GM12892 (cell line): Measurements from ENCODE around the gene NELL2.

Source experiments
- DNase-seq: peaks from one replicate; pipeline ENCODE4 v3.0.0; 2011; ENCODE audit not compliant: insufficient read length
- FAIRE-seq: peaks from 2 replicates; lab custom pipeline; 2011; peaks lifted over from hg19 to GRCh38; lab: Jason Lieb, UNC
- POLR2A ChIP-seq: IDR thresholded peaks from 2 replicates; pipeline ENCODE4 v1.6.1; 2011; ENCODE audit warnings: low read depth, low read length, control low read depth
- POLR2AphosphoS5 ChIP-seq: IDR thresholded peaks from 2 replicates; pipeline ENCODE4 v1.6.1; 2011; ENCODE audit warnings: low read depth, low read length, control low read depth
- TAF1 ChIP-seq: IDR thresholded peaks from 2 replicates; pipeline ENCODE4 v1.6.1; 2011; ENCODE audit warnings: low read depth, mild to moderate bottlenecking, control low read depth, low read length, borderline replicate concordance

NELL2 gene

DNA sequence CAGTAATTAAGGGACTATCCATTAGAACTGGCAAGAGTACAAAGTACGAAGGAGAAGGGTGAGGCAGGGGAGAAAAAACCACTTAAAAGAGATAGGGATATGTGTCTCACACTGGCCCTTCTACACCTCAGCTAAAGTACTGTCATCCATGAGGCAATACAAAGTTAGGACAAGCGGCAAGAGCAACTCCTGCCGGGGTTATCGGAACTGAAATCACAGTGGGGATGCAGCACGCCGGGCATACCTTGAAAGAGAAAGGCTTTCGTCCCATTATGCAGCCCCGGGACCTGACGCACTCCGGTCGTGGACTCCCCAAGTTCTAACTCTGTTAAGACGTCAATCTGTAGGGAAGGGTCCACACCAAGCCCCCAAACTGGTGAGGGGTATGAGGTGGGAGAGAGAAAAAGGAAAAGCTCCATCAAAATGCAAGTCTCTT lies 1.1 kb downstream of the NELL2 start:
- FAIRE-seq (no peak), DNase-seq (no peak)
- no peak for TF ChIP-seq POLR2A
- TF ChIP-seq TAF1, result no peak

DNA sequence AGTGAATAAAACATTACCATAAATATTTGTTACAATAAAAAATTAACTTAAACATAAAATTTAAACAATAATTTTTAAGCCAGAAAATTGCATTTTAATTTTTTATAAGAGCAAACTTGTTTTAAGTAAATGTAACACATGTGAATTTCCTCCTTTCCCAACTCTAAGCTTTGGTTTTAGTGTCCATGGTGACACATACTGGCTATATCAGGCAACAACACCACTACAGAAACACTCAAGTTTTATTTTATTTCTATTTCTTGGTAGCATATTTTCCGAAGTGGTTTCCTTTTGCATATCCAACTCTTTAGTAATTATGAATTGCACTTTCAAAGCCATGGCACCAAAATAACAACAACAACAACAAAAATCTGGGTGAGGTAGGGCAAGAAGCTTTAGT lies 2.2 kb downstream of the NELL2 start:
- DNase-seq (no peak), FAIRE-seq (no peak)
- TF ChIP-seq TAF1, result no peak
- TF ChIP-seq POLR2AphosphoS5, result no peak
- TF ChIP-seq POLR2A, result no peak

DNA sequence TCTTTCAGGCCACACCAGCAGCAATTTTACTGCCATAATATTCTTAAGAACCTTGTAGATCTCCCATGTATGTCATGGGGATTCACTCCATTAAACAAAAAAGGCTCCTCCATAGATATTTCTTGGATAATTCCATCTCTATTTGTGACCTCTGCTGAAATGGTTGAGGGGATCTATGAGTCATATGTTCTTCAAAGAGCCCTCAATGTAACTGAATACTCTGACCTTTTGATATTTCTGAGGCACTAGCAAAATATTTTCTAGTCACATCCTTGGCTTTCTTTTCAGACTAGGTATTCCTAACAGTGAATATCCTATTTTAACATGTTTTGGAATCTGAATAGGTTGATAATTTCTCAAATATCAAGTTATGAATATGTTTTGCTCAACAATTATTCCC lies 6.6 kb downstream of the NELL2 start:
- TF ChIP-seq POLR2AphosphoS5 (no peak), POLR2A (no peak)
- no peak for DNase-seq
- no peak for FAIRE-seq

DNA sequence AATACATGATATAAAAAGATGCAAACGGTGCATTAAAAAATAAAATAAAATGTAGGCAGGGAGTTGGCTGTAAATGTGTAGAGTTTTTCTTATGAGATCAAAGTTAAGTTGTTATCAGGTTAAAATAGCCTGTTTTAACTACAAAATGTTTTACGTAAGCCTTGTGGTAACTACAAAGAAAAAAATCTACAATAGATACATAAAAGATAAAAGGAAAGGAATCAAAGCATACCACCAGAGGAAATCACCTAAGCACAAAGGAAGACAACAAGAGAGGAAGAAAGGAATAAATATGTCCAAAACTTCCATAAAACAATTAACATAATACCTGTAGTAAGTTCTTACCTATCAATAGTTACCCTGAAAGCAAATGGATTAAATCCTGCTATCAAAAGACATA lies 12.2 kb downstream of the NELL2 start:
- TF ChIP-seq TAF1 (no peak), POLR2A (no peak), POLR2AphosphoS5 (no peak)
- FAIRE-seq (no peak), DNase-seq (no peak)

DNA sequence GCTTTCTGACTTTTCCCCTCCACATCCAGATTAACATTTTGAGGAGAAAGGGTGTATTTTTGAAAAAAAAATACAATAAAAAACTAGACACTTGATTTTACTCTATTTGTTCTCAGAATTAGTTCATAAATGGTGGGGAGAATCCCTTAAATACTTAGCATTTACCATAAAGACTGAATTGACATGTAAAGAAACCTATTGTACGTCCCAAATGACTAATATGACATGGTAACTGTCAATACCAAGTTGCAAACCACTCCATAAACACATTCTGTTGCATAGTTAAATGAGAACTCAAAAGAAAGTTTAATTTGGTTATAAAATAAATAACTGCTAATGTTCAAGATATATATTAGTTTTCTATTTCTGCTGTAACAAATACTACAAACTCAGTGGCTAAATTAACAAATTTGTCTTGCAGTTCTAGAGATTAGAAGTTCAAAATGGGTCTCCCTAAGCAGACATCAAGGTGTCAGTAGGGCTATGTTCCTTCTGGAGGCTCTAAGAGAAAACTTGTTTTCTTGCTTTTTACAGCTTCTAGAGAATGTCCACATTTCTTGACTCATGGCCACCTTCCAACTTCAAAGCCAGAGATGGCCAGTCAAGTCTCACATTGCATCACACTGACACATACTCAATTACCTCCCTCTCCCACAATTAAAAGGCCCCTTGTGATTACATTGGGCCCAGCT lies 16.0 kb downstream of the NELL2 start:
- no peak for DNase-seq
- TF ChIP-seq TAF1, result no peak
- no peak for TF ChIP-seq POLR2A
- TF ChIP-seq POLR2AphosphoS5, result no peak
- no peak for FAIRE-seq

DNA sequence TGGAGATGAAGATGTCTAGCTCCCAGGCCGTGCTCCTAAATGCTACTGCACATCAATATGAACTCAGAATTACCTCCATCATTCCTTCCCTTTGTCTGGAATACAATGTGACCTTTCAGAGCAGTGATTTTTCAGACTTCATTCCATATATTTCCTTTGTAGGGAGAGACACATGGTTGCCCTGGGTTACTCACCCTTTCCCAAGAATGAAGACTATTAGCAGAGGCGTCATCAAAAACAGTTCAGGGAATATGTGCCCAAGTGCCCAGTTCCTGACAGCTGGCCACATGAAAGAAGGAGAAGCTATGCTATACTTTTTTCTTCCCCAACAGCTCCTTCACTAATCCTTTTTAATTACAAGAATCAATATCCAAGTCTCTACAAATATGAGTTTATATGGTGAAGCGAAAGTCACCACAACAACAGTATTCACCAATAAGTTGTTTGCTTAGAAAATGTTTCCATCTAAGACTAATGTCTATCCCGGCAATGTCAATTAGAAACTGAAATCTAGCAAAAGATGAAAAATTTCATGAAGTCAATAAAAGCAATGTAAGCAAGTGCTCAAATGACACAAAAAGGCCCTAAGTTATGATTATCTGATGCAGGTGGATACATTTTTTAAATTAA lies 17.8 kb downstream of the NELL2 start:
- TF ChIP-seq TAF1 (no peak), POLR2AphosphoS5 (no peak), POLR2A (no peak)
- FAIRE-seq (no peak), DNase-seq (no peak)

DNA sequence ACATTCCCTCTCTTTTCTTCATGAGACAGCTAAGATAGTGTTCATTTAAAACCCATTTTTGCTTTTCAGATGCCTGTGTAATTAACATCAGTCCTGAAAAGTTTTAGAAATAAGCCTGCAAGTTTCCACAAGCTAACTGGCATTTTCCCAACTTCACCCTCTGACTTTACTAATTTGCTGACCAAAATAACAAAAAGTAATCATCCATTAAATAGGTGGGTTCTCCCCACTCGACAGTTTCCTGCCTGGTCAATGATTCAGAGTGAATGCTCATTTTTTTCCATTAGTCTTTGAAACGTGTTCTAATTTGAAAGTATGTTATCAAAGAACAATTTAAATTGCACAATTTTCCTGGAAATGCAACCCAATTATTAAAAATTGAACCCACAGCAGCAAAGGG lies 23.6 kb downstream of the NELL2 start:
- FAIRE-seq (no peak), DNase-seq (no peak)
- TF ChIP-seq POLR2A, result no peak
- no peak for TF ChIP-seq TAF1
- no peak for TF ChIP-seq POLR2AphosphoS5

DNA sequence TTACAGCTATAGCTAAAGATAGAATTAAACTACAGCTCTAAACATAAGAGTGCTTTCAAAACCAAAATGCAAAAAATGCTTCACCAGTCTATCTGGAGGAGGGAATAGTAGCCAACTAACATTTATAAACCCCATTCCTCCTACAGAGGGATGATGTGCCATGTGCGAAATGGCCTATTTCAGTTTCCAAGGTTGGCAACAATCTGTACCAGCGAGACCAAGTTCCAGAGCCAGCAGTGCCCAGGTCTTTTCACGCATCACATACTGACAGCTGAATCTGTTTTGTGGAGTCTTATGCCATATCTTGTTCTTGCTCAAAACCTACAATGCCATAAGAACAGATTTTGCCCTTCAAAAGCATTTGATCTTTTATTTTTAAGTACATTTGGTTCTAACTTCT lies 24.5 kb downstream of the NELL2 start:
- TF ChIP-seq POLR2AphosphoS5, result no peak
- TF ChIP-seq POLR2A, result no peak
- no peak for TF ChIP-seq TAF1
- no peak for FAIRE-seq
- DNase-seq, result no peak

DNA sequence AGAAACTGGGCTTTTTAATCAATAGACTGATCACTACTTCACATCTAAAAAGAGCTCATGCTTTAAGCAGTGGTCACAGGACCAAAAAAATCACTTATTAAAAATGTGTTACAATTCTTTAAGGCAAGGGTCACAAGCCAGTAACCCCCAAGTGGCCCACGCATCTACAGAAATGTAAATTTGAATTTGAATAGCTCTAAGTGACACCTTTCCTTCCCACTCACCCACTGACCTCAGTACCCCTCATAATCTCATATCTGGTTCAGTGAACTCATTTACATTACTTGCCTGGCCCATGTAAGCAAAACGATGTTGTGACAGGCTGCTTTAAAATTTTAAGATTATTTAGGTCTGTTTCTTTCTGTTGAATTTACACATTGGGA lies 27.4 kb downstream of the NELL2 start:
- FAIRE-seq, result peak; percentile 5
- no peak for DNase-seq
- TF ChIP-seq TAF1 (no peak), POLR2A (no peak), POLR2AphosphoS5 (no peak)

DNA sequence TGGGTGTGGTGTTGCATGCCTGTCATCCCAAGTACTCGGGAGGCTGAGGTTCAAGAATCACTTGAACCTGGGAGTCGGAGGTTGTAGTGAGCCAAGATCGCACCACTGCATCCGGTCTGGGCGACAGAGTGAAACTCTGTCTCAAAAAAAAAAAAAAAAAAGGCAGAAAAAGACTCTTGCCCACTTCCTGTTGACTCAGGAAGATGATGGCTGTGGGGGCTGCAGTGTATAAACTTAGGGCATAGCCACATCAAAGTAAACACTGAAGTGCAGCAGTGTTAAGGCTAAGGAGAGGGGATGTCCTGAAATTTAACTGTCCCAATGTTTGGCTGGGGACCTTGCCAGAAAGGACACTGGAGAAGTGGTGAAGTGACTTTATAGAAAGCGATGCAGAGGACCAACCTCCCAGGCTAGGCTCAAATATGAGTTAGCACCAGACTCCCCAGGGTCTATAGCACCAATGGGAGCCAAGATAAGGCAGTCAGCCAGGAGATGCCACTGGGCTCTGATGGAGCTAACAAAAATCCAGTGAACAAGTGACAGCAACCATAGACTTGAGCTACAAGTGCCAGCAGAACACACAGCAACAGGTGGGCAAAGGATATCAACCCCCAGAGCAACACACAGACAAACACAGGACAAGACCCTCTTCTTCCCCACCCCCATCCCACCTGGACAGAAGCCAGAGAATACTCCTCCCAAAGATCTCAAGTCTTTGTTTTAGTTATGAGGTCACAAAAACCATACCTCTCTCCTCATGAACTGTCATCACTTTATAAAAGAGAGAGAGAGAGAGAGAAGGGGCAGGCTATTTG lies 28.0 kb downstream of the NELL2 start:
- DNase-seq, result no peak
- no peak for TF ChIP-seq TAF1
- TF ChIP-seq POLR2A, result no peak
- no peak for TF ChIP-seq POLR2AphosphoS5
- peak; percentile 81 for FAIRE-seq

DNA sequence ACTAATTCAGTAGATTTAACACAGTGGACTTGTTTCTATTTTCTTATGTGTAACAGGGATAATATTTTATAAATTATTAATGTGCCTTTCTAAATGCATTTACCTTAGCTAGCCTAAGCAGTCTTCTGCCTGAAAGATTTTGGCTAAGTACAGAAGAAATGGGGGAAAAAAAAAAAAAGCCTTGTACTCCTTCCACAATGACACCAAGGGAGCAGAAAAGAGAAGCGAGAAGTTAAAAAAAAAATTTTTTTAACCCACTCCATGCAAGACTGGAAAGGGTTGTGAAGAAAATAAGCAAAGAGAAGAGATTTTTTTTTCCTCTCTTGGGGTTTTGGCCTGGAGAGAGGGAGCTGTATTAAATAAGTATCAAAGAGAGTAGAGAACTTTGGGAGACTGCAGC lies 28.7 kb downstream of the NELL2 start:
- DNase-seq (no peak), FAIRE-seq (no peak)
- TF ChIP-seq TAF1, result no peak
- no peak for TF ChIP-seq POLR2A
- TF ChIP-seq POLR2AphosphoS5, result no peak

DNA sequence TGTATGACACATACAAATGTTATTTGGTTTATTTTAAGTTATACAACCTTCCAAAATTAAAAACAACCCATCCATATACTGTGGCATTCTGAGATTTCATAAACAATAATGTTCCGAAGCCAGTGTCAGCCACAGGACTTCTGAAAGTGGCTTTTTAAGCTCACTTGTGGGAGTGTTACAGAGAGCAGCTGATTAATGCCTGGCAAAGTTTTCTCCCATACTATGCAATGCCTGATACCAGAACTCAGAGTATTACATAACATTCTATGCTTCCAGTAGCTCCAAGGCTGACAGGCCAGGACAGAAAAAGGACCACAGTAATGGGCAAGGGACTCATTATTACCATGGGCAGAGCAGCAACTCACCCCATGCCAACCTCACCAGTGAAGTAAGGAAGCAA lies 29.3 kb downstream of the NELL2 start:
- no peak for FAIRE-seq
- no peak for TF ChIP-seq POLR2AphosphoS5
- no peak for TF ChIP-seq POLR2A
- no peak for TF ChIP-seq TAF1

More for the DNA sequence above, 29.3 kb downstream of the NELL2 start:
- DNase-seq, result no peak
